Measurements from ENCODE around the gene PBX1. TPM values are rescaled to one million over a fixed set of nuclear protein-coding genes. Genes with fewer than 3 reads are reported as not detected.

Gene PBX1
- total and polyA plus RNA-seq, 10 of the 15 experiments (the other 5 are each of a cell fraction or from before 2014, with no cell fraction given): 0.05 to 0.28 (median 0.11) TPM; not detected in 5

- ChIA-PET RAD21 (ENCODE audit: unreplicated experiment) (no interaction called here), POLR2A (no interaction called here), CTCF (interaction anchor here (1.1 kb wide), 1 partner anchor 220 kb away, joined by 3 read pairs; no protein-coding TSS in a partner anchor), SMC1A (ENCODE audit: uncharacterized antibody, unreplicated experiment) (no interaction called here)
- no peaks in the 10 kb centered on the region for H3K27me3 ChIP-seq (replicated peaks in 1 of 2; ENCODE audit: control insufficient read depth in 2 of 2, insufficient read depth in 2 of 2, low read length in 1 of 2)
- H3K9me3 ChIP-seq (replicated peaks; ENCODE audit: control insufficient read depth, insufficient read depth, low read length): no peaks in the 10 kb centered on the region
- TF ChIP-seq YY1 (IDR thresholded peaks at IDR 0.05; ENCODE audit: low read depth, low read length) (no peak), PBX3 (IDR thresholded peaks at IDR 0.05; ENCODE audit: insufficient replicate concordance, low read depth, low read length) (no peak), ZNF622 (IDR thresholded peaks at IDR 0.05) (no peak), TCF3 (IDR thresholded peaks at IDR 0.05; ENCODE audit: borderline replicate concordance, insufficient read depth, low read depth, low read length) (no peak), BMI1 (IDR thresholded peaks at IDR 0.05; ENCODE audit: borderline replicate concordance) (no peak)
- TF ChIP-seq, protein P1, sequence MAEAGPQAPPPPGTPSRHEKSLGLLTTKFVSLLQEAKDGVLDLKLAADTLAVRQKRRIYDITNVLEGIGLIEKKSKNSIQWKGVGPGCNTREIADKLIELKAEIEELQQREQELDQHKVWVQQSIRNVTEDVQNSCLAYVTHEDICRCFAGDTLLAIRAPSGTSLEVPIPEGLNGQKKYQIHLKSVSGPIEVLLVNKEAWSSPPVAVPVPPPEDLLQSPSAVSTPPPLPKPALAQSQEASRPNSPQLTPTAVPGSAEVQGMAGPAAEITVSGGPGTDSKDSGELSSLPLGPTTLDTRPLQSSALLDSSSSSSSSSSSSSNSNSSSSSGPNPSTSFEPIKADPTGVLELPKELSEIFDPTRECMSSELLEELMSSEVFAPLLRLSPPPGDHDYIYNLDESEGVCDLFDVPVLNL (IDR thresholded peaks at IDR 0.05; ENCODE audit: low read depth, low read length): no peak
- ATAC-seq: no peak
- no peak overlapping the region for H2AFZ ChIP-seq (ENCODE audit: control insufficient read depth, low read depth, low read length)
- H3K36me3 ChIP-seq (ENCODE audit: control insufficient read depth in 2 of 2, insufficient read depth in 2 of 2, low read length in 1 of 2): no peaks in the 10 kb centered on the region
- intact Hi-C loops (cut with micrococcal nuclease; ENCODE audit: unreplicated experiment): no loop called here
- no peak overlapping the region for H3K9ac ChIP-seq (ENCODE audit: control insufficient read depth, insufficient read depth, low read length)
- WGBS (ENCODE audit: insufficient coverage, insufficient replicate concordance, low lambda C conversion rate, missing lambda C conversion rate): 27% methylated on average over 2 of the region's 2 CpGs
- DNase-seq (ENCODE audit: low read depth, low spot score): no peak
- no peaks in the 10 kb centered on the region for H3K4me1 ChIP-seq (ENCODE audit: control insufficient read depth, insufficient read depth, low read length)
- no peaks in the 10 kb centered on the region for H4K20me1 ChIP-seq (ENCODE audit: control insufficient read depth, insufficient read depth)
- BruUV-seq (replicated peaks): no TSS peak
- in situ Hi-C loops (cut with MboI): no loop called here
- no peak overlapping the region for H3K4me2 ChIP-seq (ENCODE audit: control insufficient read depth, insufficient read depth)
- no peak overlapping the region for H3K4me3 ChIP-seq
- H3K27ac ChIP-seq (ENCODE audit: control insufficient read depth, insufficient read depth): no peak overlapping the region
- H3K79me2 ChIP-seq (ENCODE audit: control insufficient read depth, insufficient read depth, low read length): no peaks in the 10 kb centered on the region
- no peak for FAIRE-seq
These were observed 294.2 kb downstream of the PBX1 start for GRCh38 chr1:164853146-164853545.
